HG03103 (cell line): ENCODE data around the gene ACOD1.
A peak's percentile ranks its signal among the peaks of the same experiment; 100 is the strongest.
"Not testable (repeated sequence)": the region's sequence is repeated elsewhere in the genome, so short reads cannot be mapped to it uniquely, and the experiment has no call there.

Source experiments
- ATAC-seq: cut with Tn5 transposase; IDR thresholded peaks from one replicate; pipeline ENCODE4 v1.9.1; 2021; ENCODE audit warnings: low read depth; ENCODE audit not compliant: unreplicated experiment

ACOD1 gene

DNA sequence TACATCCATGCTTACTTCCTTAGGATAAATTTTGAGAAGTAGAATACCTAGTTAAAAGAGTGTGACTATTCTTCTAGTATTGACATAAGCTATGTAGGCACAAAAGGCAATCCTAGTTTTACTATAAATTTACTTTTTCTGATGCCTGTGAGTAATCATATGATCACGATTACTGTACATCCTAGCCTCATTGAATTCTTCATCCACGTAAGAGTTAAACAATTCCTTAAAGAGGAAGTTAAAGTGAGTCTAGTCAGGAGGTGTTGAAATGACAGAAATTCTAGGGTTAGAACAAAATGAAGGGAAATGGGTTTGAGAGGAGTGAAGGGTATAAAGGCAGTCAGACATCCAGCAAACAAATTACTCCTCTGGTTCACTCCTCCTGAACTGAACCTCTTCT, at the start of gene ACOD1:
Gene ACOD1 (plus strand): TSS at position 363 of the 400 bp plus-strand sequence. CDS start 48 bp downstream, outside the sequence.
- no peak for ATAC-seq

- ATAC-seq: not testable (repeated sequence)
Observed at GRCh38 chr13:76899066-76899465, 49.2 kb upstream of the ACOD1 start.

DNA sequence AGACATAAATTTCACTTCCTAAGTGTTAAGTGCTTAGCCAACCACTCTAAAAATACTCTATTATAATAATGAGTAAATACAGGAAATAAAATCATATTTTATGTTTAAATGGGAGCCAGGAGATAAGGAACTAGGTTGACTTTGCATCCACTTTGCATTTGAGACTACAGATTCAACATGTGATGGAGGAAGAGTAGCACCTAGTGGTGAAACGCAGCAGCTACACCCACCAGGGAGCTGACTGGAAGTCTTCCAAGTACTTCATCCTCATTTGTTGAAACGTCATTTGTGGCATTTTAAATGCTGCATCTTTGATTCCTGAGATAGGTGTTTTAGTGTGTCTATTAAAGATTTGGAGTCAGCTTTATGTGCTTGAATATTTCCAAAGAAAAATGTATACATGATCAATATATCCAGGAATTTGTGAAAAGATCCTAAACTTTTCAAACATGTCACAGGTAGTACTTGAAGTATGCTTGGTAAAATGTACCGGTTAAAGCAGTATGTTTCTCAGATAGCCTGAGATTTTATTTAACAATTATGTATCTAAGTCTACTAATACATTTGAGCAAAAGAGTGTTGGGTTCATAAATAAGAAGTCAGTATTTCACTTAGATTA, 44.7 kb upstream of the ACOD1 start:
- ATAC-seq: peak; percentile 96

GRCh38 chr13:76904507-76904906, 43.8 kb upstream of the ACOD1 start:
- ATAC-seq: no peak

- no peak for ATAC-seq
Observed at GRCh38 chr13:76912476-76912875, 35.8 kb upstream of the ACOD1 start.

GRCh38 chr13:76913898-76914297, 34.4 kb upstream of the ACOD1 start:
- ATAC-seq: no peak

GRCh38 chr13:76917095-76917494, 31.2 kb upstream of the ACOD1 start:
- ATAC-seq: no peak

DNA sequence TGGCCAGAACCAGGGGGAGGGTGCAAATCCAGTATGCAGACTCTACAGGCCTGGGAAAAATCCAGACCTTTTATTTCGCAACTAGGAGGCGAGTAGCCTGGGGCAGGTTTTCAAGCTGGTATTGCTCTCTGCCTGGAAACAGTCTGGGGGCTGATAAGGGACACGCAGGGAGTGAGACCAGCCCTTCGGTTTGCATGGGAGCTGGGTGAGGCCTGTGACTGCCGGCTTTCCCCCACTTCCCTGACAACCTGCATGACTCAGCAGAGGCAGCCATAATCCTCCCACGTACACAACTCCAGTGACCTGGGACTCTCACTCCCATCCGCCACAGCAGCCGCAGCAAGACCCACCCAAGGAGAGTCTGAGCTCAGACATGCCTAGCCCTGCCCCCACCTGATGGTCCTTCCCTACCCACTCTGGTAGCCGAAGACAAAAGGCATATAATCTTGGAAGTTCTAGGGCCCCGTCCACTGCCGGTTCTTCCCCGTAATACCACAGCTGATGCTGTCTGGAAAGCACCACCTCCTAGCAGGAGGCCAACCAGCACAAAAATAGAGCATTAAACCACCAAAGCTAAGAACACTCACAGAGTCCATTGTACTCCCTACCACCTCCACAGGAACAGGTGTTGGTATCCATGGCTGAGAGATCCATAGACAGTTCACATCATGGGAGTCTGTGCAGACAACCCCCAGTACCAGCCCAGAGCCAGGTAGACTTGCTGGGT, 30.4 kb upstream of the ACOD1 start:
- not testable (repeated sequence) for ATAC-seq

DNA sequence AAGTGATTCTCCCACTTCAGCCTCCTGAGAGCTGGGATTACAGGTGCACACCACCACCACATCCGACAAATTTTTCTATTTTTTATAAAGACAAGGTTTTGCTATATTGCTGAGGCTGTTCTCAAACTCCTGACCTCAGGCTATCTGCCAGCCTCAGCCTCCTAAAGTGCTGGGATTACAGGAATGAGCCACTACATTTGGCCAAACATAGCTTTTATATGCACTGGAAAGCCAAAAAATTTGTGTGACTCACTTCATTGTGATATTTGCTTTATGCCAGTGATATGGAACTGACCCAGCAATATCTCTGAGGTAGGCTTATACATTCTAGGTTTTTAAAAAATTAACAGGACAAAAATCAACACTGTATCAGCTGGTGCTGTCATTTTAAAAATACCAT, 26.8 kb upstream of the ACOD1 start:
- ATAC-seq: no peak

GRCh38 chr13:76925115-76925514, 23.2 kb upstream of the ACOD1 start:
- no peak for ATAC-seq

DNA sequence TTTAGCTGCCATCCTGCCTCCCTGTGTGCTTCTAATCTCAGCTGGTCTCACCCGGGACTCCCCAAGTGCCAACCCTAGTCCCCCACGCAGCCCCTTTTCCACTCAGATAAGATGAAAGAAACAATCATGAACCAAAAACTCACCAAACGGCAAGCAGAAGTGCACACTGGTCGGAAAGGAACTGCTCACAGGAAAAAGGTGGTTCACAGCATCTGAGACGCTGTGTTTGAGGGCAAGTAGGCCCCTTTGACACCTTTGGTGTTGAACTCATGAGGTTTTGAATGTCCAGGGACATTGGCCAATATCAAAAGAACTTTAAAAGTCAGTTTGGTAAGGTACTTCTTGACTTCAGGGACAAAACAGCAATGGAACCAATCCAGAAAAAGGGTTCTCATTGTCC, 20.4 kb upstream of the ACOD1 start:
- no peak for ATAC-seq

DNA sequence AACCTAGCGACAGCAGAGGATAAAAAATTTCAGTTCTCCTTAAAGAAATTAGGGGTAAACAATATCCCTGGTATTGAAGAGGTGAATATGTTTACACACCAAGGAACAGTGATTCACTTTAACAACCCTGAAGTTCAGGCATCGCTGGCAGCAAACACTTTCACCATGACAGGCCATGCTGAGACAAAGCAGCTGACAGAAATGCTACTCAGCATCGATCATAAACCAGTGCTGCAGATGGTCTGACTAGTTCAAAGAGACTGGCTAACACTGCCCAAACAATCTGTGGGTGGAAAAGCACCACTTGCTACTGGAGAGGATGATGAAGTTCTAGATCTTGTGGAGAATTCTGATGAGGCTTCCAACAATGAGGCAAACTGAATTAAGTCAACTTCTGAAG, 19.9 kb upstream of the ACOD1 start:
- ATAC-seq: no peak

GRCh38 chr13:76929320-76929719, 19.0 kb upstream of the ACOD1 start:
- no peak for ATAC-seq

- no peak for ATAC-seq
Observed at GRCh38 chr13:76929851-76930374, 18.4 kb upstream of the ACOD1 start.

DNA sequence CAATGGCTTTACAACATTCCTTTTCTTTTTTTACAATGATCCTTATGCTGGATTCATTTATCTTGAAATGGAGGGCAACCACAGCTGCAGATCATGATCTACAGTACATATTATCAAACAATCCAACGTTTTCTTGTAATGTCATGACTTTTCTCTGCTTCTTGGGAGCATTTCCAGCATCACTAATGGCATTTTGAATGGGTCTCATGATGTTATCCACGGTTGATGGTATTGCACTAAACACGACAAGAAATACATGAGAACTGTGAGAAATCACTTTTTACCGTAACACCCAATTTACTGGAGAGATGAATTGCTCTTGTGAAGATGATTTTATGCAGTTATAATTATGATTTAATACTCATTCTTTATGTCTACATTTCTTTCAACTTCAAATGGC, 16.2 kb upstream of the ACOD1 start:
- no peak for ATAC-seq

DNA sequence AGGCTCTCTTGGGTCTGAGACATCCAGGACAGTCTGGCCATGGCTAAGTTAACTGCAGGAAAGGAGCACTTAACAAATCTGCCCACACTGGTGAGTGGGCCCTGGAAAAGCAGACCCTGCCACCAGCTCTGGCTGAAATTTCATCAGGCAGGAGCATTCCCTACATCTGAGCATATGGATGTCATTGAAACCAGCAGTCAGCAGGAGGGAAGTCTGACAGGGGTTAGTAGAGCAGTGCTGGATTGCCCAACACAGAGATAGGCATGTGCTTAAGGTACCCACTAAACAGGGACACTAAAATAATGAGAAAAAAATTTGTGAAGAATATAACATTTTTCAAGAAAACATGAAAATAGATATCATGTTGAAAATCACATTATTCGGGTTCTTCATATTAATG, 13.6 kb upstream of the ACOD1 start:
- no peak for ATAC-seq

- no peak for ATAC-seq
Observed at GRCh38 chr13:76936763-76937162, 11.5 kb upstream of the ACOD1 start.

GRCh38 chr13:76937281-76937820, 11.0 kb upstream of the ACOD1 start:
- no peak for ATAC-seq

GRCh38 chr13:76939215-76939614, 9.1 kb upstream of the ACOD1 start:
- ATAC-seq: no peak

GRCh38 chr13:76942363-76942762, 5.9 kb upstream of the ACOD1 start:
- no peak for ATAC-seq

DNA sequence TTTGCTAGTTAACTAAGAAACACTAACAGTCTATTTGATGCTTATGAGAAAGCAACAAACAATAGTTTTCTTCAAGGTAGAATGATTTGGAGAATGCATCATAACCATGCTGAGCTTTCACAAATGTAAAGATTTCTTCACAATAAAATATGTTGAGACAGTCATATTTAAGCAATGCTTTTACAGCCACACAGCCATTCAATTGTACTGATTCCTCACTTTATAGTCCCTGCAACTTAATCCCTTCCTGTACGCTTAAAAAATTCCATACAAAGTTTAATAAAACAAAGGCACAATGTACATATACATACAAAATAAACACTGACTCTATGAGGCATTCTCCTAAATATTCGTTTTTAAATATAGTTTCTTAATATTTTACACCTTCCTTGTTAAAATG, 4.7 kb upstream of the ACOD1 start:
- ATAC-seq: no peak

- ATAC-seq: no peak
Observed at GRCh38 chr13:76944456-76944855, 3.9 kb upstream of the ACOD1 start.
